ENCODE data around the gene ORC3. TPM values are rescaled to one million over a fixed set of nuclear protein-coding genes. Genes with fewer than 3 reads are reported as not detected.

Gene ORC3
- total RNA-seq, 1 experiment from 2014 or later = 25.7 TPM

DNA sequence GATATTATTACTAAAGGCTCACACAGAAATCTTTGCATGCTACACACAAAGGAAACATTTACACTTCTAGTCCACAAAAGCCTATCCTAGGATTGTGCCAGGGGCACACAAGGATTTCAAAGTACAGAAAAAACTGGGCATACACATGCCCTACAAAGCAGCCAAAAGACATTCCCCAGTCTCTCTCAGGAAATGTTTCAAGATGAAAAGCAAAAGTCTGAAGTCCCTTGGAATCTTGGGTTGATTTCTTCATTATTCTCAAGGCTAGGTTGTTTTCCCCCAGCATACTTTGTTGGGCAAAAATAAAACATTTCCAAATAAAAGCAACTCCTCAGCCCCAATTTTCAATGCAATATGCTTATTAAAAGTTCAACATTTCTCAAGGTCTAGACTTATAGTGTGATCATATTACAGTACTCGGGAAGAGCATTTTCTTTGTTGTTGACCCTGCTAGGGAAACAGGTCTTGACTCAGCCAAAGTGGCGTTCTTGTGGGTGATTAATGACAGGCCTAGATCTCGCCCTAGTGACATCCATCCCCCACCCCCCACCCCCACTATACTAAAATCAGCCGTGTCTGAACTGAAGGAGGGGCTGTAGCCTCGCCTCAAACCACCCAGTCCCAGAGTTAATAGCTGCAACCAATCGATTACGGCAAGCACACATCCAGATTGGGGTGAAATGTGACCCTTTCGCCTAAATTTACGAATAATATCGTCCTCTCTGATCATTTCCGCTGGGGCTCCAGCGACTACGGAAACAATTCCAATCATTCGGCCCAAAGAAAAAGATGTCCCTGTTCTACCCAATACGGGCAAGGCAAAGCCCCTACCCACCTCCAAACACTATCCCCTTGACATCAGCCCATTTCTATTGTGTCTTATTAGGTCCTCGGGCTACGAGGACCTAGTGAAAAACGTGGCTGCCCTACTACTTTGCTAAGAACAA, 110.7 kb downstream of the ORC3 start:
- H3K79me2 ChIP-seq (ENCODE audit: low read length) = peaks cover 64% of the 10 kb centered on the region
- TF ChIP-seq, protein P1, sequence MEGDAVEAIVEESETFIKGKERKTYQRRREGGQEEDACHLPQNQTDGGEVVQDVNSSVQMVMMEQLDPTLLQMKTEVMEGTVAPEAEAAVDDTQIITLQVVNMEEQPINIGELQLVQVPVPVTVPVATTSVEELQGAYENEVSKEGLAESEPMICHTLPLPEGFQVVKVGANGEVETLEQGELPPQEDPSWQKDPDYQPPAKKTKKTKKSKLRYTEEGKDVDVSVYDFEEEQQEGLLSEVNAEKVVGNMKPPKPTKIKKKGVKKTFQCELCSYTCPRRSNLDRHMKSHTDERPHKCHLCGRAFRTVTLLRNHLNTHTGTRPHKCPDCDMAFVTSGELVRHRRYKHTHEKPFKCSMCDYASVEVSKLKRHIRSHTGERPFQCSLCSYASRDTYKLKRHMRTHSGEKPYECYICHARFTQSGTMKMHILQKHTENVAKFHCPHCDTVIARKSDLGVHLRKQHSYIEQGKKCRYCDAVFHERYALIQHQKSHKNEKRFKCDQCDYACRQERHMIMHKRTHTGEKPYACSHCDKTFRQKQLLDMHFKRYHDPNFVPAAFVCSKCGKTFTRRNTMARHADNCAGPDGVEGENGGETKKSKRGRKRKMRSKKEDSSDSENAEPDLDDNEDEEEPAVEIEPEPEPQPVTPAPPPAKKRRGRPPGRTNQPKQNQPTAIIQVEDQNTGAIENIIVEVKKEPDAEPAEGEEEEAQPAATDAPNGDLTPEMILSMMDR (conservative IDR thresholded peaks at IDR 0.05; ENCODE audit: low read depth, low read length) = no peak
- TF ChIP-seq EZH2phosphoT487 (IDR thresholded peaks at IDR 0.05; ENCODE audit: borderline replicate concordance, low read length) = no peak
- H3K9me3 ChIP-seq (ENCODE audit: low read length) = no peaks in the 10 kb centered on the region
- intact Hi-C loops (cut with micrococcal nuclease) = loop anchor here (1.0 to 2.0 kb wide), 2 partner anchors 108 to 110 kb away; partner anchors contain the start of gene ORC3
- H3K9ac ChIP-seq (ENCODE audit: low read length) = peak overlapping the region; percentile 92
- peak overlapping the region; percentile 81 for H3K4me2 ChIP-seq (ENCODE audit: low read length)
- BruUV-seq (replicated peaks) = TSS peak; percentile 72
- DNase-seq = peak; percentile 83
- H3K36me3 ChIP-seq (ENCODE audit: low read depth, low read length) = no peaks in the 10 kb centered on the region; the same call in 1 of the 2 replicates
- POLR2A ChIA-PET (ENCODE audit: unreplicated experiment) = interaction anchor here (0.7 to 0.8 kb wide), 2 partner anchors 21 to 59 kb away, joined by 7 to 10 read pairs; no protein-coding TSS in a partner anchor
- H3K27ac ChIP-seq (ENCODE audit: low read length) = peak overlapping the region; percentile 78
- H4K20me1 ChIP-seq (ENCODE audit: low read length) = peaks cover 42% of the 10 kb centered on the region
- CTCF ChIA-PET = no interaction called here
- H3K4me3 ChIP-seq (ENCODE audit: low read length) = peak overlapping the region; percentile 98
- peak overlapping the region; percentile 72; the same call in 1 of the 2 replicates for H2AFZ ChIP-seq (ENCODE audit: low read length)
- peaks cover 5% of the 10 kb centered on the region for H3F3A ChIP-seq (ENCODE audit: low read length, unreplicated experiment)
- H3K9me2 ChIP-seq (replicated peaks; ENCODE audit: low read length) = no peaks in the 10 kb centered on the region
- no peaks in the 10 kb centered on the region for H3K27me3 ChIP-seq (ENCODE audit: low read length)
- peaks cover 29% of the 10 kb centered on the region for H3K4me1 ChIP-seq (ENCODE audit: insufficient read depth, low read length)
- ATAC-seq = peak; percentile 37

DNA sequence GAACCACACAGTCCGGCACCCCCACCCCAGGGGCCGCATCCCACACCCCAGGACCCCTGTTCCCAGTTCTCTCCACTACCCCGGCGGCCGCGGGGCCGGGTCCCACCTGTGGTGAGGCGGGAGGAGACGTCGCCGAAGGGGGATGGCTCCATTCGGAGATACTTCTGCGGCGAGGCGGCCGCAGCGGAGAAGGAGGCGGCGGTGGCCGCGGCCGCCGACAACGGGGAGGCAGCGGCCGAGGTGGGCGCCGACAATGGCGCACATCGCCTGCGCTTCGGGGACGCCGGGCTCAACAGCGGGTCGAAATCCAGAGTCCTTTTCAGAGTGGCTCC, 111.4 kb downstream of the ORC3 start:
- Histone ChIP-seq H3K9ac (ENCODE audit: low read length) (peak overlapping the region; percentile 92), H3K9me3 (ENCODE audit: low read length) (no peaks in the 10 kb centered on the region), H2AFZ (ENCODE audit: low read length) (peak overlapping the region; percentile 72; the same call in 1 of the 2 replicates), H3F3A (ENCODE audit: low read length, unreplicated experiment) (peaks cover 5% of the 10 kb centered on the region), H3K36me3 (ENCODE audit: low read depth, low read length) (no peaks in the 10 kb centered on the region; the same call in 1 of the 2 replicates), H4K20me1 (ENCODE audit: low read length) (peaks cover 39% of the 10 kb centered on the region), H3K4me3 (ENCODE audit: low read length) (peak overlapping the region; percentile 98), H3K4me2 (ENCODE audit: low read length) (peak overlapping the region; percentile 81), H3K27me3 (ENCODE audit: low read length) (no peaks in the 10 kb centered on the region), H3K27ac (ENCODE audit: low read length) (peak overlapping the region; percentile 78), H3K9me2 (replicated peaks; ENCODE audit: low read length) (no peaks in the 10 kb centered on the region), H3K4me1 (ENCODE audit: insufficient read depth, low read length) (peaks cover 35% of the 10 kb centered on the region), H3K79me2 (ENCODE audit: low read length) (peaks cover 57% of the 10 kb centered on the region)
- intact Hi-C loops (cut with micrococcal nuclease) = loop anchor here (2.0 kb wide), 1 partner anchor 111 kb away; the partner anchor contains the start of gene ORC3
- BruUV-seq (replicated peaks) = no TSS peak
- no peak for ATAC-seq
- ChIA-PET CTCF (no interaction called here), POLR2A (ENCODE audit: unreplicated experiment) (interaction anchor here (0.8 kb wide), 1 partner anchor 20 kb away, joined by 7 read pairs; no protein-coding TSS in a partner anchor)
- DNase-seq = no peak
- TF ChIP-seq EZH2 (IDR thresholded peaks at IDR 0.05; ENCODE audit: low read length, unreplicated experiment) = no peak
- no peak for TF ChIP-seq EZH2phosphoT487 (IDR thresholded peaks at IDR 0.05; ENCODE audit: borderline replicate concordance, low read length)
- TF ChIP-seq, protein P1 (conservative IDR thresholded peaks at IDR 0.05; ENCODE audit: low read depth, low read length) = no peak

All from PC-3 (cell line).